HG03066 (cell line): ENCODE measurements around the gene CFAP97D1.

Experiments used
- ATAC-seq: cut with Tn5 transposase; IDR thresholded peaks from one replicate; pipeline ENCODE4 v1.9.1; 2021; ENCODE audit warnings: low read depth; ENCODE audit not compliant: unreplicated experiment

Gene CFAP97D1

GRCh38 chr17:43780135-43780534, at the start of gene CFAP97D1:
TSS of gene CFAP97D1 (plus strand) at chr17:43780435. CDS start at chr17:43780463, 28 bp downstream.
- ATAC-seq = no peak

DNA sequence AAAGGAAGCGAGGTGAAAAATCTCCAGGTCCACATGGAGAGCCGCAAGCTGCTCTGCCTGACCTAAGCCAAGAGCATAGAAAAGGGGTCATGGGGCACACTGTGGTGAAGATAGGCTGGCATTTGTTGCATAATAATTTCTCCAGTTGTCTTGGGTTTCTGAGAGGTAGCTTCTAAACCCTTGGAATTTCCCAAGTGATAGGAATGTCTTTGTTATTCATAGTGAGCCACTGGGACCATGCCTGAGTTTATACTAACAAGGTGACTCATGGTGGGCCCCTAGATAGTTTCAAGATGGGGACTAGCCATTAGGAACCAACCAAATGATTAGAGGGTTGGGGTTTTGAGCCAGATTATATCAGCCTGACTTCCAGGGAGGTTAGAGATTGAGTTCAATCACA, 47.3 kb upstream of the CFAP97D1 start:
- ATAC-seq = no peak

GRCh38 chr17:43733956-43734355, 46.3 kb upstream of the CFAP97D1 start:
- no peak for ATAC-seq

DNA sequence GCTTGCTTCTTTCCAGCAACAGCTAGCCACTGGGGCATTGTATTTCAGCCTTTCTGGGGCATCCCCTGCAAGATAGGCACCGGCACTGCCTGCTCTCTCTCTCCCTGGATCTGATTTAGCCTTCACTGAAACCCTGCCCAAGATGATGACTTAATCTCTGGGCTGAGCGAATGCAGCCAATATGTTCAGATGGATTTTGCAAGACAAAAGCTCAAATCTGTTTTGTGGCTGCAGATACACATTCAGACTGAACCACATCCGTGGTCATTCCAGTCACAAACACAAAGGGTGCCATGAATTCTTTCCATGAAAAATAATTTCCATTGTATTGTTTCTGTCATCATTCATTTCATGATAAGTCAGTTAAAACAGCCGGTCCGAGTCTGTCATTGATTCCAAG, 45.9 kb upstream of the CFAP97D1 start:
- no peak for ATAC-seq

DNA sequence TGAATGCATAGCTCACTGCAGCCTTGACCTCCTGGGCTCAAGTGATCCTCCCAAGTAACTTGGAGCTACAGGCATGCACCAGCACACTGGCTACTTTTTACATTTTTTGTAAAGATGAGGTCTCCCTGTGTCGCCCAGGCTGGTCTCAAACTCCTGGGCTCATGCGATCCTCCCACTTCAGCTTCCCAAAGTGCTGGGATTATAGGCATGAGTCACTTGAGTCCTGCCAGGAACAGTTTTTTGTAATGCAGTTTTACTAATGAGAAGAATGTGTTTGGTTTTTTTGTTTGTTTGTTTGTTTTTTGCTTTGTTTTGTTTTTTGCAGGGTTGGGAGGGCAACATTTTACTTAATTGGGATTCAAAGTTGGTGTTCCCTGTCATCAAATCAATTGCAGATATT, 43.8 kb upstream of the CFAP97D1 start:
- ATAC-seq = no peak

- no peak for ATAC-seq
Measured at GRCh38 chr17:43737722-43738121, 42.5 kb upstream of the CFAP97D1 start.

DNA sequence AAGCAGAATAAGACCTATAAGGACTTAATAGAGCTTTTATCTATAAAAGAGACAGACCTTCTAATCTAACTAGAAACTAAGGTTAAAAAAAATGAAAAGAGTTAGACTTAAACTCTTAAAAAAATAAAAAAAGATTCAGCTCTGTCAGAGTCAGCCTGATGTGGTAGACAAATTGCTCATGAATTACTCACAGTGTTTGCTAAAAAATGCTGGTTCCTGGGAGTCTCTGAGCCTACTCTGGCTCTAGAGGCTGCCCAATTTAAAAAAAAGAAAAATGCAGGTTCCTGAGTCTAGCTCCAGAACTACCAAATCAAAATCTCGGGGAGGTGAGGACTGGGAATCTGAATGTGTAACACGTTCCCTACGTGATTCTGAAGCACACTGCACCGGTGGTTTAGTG, 39.7 kb upstream of the CFAP97D1 start:
- ATAC-seq = no peak

DNA sequence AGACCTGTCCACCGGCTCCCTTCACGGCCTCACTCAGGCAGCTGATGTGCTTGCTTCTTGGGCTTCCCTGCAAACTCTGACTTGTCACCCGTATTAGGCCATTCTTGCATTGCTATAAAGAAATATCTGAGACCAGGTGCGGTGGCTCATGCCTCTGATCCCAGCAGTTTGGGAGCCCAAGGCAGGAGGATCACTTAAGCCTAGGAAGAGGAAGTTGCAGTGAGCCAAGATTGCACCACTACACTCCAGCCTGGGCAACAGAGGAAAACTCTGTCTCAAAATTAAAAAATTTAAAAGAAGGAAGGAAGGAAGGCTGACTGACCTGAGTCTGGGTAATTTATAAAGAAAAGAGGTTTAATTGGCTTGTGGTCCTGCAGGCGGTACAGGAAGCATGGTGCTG, 38.6 kb upstream of the CFAP97D1 start:
- no peak for ATAC-seq

DNA sequence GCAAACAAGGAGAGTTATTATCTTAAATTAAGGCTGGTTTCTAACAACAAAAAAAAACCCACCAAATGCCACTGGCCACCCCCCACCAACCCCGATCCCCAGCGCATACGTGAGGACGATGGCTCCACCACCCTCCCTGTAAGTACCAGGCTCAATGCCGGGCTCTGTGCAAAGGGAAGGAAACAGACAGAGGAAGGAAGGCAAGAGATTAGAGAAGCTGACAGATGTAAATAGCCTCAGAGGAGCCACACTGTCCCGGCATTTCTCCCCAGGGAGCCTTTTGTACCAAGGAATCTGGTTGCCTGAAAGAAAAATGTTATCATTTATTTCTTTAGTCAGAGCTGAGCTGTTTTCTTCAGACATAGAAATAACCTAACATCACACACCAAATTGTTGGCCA, 34.7 kb upstream of the CFAP97D1 start:
- ATAC-seq = no peak

- ATAC-seq = no peak
Measured at GRCh38 chr17:43750153-43750552, 30.1 kb upstream of the CFAP97D1 start.

DNA sequence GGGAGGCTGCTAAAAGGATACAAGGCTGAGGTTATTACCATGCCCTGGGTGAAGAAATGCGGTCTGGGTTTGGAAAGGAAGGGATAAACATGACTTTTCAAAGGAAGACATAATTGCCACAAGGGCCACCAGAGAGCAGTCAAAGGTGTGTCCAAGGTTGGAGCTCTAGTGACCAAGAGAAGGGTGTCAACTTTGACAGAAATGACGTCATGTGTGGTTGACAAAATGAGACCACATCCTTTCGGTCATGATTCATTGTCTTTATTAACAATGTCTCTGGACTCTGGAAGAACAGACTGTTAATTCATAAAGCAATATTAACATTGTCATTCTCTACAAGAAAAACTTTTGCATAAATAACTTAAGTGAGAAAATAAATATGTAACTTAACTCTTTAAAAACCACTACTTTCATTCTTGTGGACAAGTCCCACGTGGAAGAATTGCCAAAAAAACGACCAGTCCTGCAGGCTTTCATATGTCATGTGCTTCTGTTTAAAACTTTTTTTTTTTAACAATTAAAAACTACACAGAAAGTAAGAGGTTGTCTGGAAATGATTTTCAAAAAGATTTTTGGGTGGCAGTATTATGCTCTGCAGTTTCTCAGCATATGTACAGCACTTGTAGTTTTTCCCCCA, 26.6 kb upstream of the CFAP97D1 start:
- ATAC-seq = no peak

GRCh38 chr17:43754947-43755346, 25.3 kb upstream of the CFAP97D1 start:
- no peak for ATAC-seq

- ATAC-seq = no peak
Measured at GRCh38 chr17:43755389-43755875, 24.8 kb upstream of the CFAP97D1 start.

DNA sequence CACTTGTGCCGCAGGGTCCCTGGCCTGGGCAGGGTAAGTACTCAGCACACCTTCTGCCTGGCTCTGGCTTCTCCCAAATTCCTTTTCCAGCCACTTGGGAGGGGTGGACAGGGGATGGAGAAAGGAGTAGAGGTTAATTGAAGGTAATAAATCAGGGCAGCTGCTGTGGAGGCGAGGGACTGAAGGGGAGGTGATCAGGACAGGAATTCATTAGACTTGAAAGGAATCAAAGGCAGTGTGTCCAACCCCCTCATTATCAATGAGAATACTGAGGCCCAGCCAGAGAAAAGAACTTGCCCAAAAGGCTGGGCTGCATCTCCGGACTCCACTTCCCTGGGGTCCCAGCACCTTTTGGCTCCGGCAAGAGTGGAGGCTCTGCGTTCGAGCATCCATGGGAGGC, 24.0 kb upstream of the CFAP97D1 start:
- ATAC-seq = no peak

- ATAC-seq = no peak
Measured at GRCh38 chr17:43757171-43757660, 23.0 kb upstream of the CFAP97D1 start.

DNA sequence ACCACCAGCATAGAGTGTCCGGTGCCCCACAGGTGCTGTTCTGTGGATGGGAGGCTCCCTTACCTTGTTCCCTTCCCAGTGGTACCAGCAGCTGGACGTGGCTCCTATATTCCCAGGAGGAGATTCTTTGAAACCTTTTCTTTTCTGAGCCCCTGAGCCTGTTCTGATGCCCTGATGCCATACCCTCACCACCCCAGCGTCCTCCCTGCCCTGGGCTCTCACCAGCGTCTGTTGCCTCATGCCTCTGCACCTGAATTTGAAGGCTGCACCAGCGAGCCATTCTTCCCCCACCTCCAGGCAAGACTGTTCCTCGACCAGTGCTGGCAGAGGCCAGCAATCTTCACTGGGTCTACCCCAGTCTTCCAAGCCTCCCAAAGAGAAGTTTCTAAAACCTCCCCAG, 22.1 kb upstream of the CFAP97D1 start:
- ATAC-seq = no peak

DNA sequence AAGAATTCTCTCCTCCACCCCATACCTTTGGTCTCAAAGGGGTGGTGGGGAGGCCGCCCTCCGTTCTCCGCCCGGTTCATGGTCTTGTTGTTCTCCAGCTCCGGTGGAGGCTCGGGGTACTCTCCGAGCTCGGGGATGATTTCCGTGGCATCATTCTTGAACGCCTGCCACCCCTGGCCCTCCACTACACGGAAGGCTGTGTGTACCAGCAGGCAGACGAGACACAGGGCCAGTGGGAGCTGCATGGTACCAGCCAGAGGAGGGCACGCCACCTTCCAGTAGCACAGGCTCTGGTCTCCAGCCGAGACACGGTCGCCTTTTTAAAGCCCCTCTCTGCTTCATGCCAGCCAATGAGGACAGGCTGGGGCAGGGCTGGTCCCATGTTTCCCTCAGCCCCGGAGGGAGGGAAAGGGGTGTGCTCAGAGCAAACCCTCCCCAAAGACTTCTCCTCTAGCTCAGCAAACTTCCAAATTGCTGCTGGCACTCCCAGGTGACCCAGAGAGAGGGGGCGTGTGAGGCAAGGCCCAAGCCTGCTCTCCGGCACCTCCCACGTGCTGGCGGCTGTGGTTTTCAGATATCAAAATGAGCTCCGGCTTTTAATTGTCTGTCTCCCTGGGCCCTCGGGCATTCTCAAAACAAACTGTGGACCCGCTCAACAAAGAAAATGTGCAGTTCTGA, 21.6 kb upstream of the CFAP97D1 start, which contains the start of gene SOST:
Gene SOST (minus strand): TSS at position 295 of the 678 bp plus-strand sequence. CDS start 50 bp downstream, at position 245.
- no peak for ATAC-seq

DNA sequence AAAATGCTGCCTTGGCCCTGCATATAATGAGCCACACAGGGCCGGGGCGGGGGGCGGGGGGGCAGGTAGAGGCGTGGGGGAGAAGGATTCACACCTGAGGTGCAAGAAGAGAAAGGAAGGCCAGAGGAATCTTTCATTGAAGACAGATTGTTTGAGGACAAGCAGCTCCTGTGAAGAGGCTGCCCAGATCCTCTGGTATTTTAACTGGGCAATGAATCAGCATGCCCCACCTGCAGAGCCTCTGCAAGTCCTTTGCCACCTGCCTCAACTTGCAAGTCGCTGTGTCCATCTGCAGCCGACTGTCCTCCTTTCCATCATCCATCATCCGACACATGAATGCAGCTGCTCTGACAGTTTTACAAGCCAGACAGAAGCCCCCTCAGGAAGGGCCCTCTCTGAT, 20.4 kb upstream of the CFAP97D1 start:
- no peak for ATAC-seq

DNA sequence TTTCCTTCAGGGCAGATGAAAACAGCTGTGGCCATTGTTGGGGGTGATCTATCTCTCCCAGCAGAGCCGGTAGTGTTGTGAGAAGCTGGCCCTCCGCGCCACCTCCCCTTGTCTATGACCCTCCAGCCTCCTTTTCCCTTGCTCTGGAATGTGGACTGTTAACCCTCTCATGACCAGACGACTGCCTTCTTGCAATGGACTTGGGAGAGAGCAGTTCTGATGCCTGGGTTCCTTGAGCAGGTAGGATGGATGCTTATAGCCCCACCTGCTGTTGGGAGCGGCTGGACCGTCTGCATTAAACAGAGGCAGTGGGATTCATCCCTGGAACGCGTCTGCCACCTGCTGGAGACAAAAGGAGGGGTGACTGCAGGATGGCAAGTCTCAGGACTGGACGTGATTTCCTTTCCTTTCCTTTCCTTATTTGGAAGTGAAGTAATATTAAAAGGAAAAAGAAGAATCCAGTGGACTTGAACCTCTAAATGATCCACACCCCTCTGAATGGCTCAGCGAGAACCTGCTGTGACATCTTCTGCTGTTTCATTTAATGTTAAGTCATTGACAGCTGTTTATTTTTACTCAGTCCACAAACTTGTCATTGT, 19.9 kb upstream of the CFAP97D1 start:
- no peak for ATAC-seq

- no peak for ATAC-seq
Measured at GRCh38 chr17:43766413-43767052, 13.7 kb upstream of the CFAP97D1 start.

DNA sequence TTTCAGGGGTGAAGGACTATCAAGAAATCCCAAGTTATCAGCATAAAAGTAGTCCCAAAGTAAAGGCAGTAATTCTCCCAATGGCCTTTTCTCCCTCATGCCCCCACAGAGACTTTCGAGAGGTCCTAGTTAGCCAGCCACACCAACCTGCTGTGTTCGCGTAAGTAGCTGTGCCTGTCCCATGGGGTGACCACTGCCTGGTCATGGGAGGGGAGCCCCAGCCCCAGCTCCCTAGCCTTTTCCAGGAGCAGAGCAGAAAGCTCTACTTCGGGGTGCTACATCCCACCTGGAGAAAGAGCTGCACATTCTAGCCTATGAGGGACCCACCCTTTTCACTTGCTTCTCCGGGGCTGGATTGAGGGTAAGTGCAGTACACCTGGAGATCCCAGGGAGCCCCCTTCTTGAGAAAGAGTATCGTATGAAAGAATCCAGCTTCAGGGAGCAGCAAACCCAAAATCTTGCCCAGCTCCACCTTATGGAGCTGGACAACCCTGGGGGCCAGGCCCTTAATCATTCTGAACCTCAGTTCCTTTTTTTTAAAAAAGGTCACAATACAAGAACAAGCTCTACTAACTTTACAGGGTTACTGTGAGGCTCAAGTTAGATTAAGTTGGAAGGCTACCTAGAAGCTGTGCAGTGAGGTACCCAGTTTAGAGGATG, 13.1 kb upstream of the CFAP97D1 start:
- no peak for ATAC-seq
